ENCODE data around the gene HELZ. TPM values are rescaled to one million over a fixed set of nuclear protein-coding genes. Genes with fewer than 3 reads are reported as not detected.

Gene HELZ
- polyA plus RNA-seq, 1 experiment = 8.4 TPM

GRCh38 chr17:67181825-67182224 is 63.2 kb downstream of the HELZ start:
- POLR2A ChIA-PET = no interaction called here
- CTCF ChIA-PET = no interaction called here
- Histone ChIP-seq H3K27me3 (ENCODE audit: control insufficient read depth, insufficient read depth, low read length) (no peaks in the 10 kb centered on the region), H3K36me3 (ENCODE audit: control insufficient read depth, insufficient read depth, low read length) (0 out of 2 replicates have a peak, but pooled peaks cover 2% of the 10 kb centered on the region), H3K4me3 (ENCODE audit: low read depth, low read length) (no peak overlapping the region)
- TF ChIP-seq CTCF (IDR thresholded peaks at IDR 0.05; ENCODE audit: insufficient read depth, low read depth, low read length) = no peak
- DNase-seq (ENCODE audit: low read depth) = no peak

GRCh38 chr17:67180275-67180674 is 64.7 kb downstream of the HELZ start:
- Histone ChIP-seq H3K27me3 (ENCODE audit: control insufficient read depth, insufficient read depth, low read length) (no peaks in the 10 kb centered on the region), H3K36me3 (ENCODE audit: control insufficient read depth, insufficient read depth, low read length) (0 out of 2 replicates have a peak, but pooled peaks cover 2% of the 10 kb centered on the region), H3K4me3 (ENCODE audit: low read depth, low read length) (no peak overlapping the region)
- ChIA-PET POLR2A (no interaction called here), CTCF (interaction anchor here (1.2 kb wide), 2 partner anchors 17 to 113 kb away, joined by 3 read pairs; no protein-coding TSS in a partner anchor)
- DNase-seq (ENCODE audit: low read depth) = no peak
- no peak for TF ChIP-seq CTCF (IDR thresholded peaks at IDR 0.05; ENCODE audit: insufficient read depth, low read depth, low read length)

GRCh38 chr17:67178555-67178954 is 66.4 kb downstream of the HELZ start:
- Histone ChIP-seq H3K36me3 (ENCODE audit: control insufficient read depth, insufficient read depth, low read length) (0 out of 2 replicates have a peak, but pooled peaks cover 2% of the 10 kb centered on the region), H3K27me3 (ENCODE audit: control insufficient read depth, insufficient read depth, low read length) (no peaks in the 10 kb centered on the region), H3K4me3 (ENCODE audit: low read depth, low read length) (no peak overlapping the region)
- ChIA-PET CTCF (interaction anchor here (0.7 to 1.2 kb wide), 2 partner anchors 8 kb away, joined by 3 read pairs; no protein-coding TSS in a partner anchor), POLR2A (no interaction called here)
- no peak for TF ChIP-seq CTCF (IDR thresholded peaks at IDR 0.05; ENCODE audit: insufficient read depth, low read depth, low read length)
- no peak for DNase-seq (ENCODE audit: low read depth)

GRCh38 chr17:67177732-67178131 is 67.3 kb downstream of the HELZ start:
- ChIA-PET POLR2A (no interaction called here), CTCF (interaction anchor here (1.2 to 2.0 kb wide), 2 partner anchors 9 to 23 kb away, joined by 3 to 5 read pairs; no protein-coding TSS in a partner anchor)
- no peak for DNase-seq (ENCODE audit: low read depth)
- no peak for TF ChIP-seq CTCF (IDR thresholded peaks at IDR 0.05; ENCODE audit: insufficient read depth, low read depth, low read length)
- Histone ChIP-seq H3K27me3 (ENCODE audit: control insufficient read depth, insufficient read depth, low read length) (no peaks in the 10 kb centered on the region), H3K36me3 (ENCODE audit: control insufficient read depth, insufficient read depth, low read length) (peaks cover 2% of the 10 kb centered on the region; the same call in 1 of the 2 replicates), H3K4me3 (ENCODE audit: low read depth, low read length) (no peak overlapping the region)

GRCh38 chr17:67174190-67174589 is 70.8 kb downstream of the HELZ start:
- CTCF ChIA-PET = no interaction called here
- Histone ChIP-seq H3K36me3 (ENCODE audit: control insufficient read depth, insufficient read depth, low read length) (peaks cover 4% of the 10 kb centered on the region; the same call in 1 of the 2 replicates), H3K4me3 (ENCODE audit: low read depth, low read length) (no peak overlapping the region), H3K27me3 (ENCODE audit: control insufficient read depth, insufficient read depth, low read length) (no peaks in the 10 kb centered on the region)
- POLR2A ChIA-PET = no interaction called here
- TF ChIP-seq CTCF (IDR thresholded peaks at IDR 0.05; ENCODE audit: insufficient read depth, low read depth, low read length) = no peak
- no peak for DNase-seq (ENCODE audit: low read depth)
